ENCODE results near the gene TBX6.
"Not testable (repeated sequence)": the region's sequence is repeated elsewhere in the genome, so short reads cannot be mapped to it uniquely, and the experiment has no call there.

The TBX6 gene, protein sequence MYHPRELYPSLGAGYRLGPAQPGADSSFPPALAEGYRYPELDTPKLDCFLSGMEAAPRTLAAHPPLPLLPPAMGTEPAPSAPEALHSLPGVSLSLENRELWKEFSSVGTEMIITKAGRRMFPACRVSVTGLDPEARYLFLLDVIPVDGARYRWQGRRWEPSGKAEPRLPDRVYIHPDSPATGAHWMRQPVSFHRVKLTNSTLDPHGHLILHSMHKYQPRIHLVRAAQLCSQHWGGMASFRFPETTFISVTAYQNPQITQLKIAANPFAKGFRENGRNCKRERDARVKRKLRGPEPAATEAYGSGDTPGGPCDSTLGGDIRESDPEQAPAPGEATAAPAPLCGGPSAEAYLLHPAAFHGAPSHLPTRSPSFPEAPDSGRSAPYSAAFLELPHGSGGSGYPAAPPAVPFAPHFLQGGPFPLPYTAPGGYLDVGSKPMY

DNA sequence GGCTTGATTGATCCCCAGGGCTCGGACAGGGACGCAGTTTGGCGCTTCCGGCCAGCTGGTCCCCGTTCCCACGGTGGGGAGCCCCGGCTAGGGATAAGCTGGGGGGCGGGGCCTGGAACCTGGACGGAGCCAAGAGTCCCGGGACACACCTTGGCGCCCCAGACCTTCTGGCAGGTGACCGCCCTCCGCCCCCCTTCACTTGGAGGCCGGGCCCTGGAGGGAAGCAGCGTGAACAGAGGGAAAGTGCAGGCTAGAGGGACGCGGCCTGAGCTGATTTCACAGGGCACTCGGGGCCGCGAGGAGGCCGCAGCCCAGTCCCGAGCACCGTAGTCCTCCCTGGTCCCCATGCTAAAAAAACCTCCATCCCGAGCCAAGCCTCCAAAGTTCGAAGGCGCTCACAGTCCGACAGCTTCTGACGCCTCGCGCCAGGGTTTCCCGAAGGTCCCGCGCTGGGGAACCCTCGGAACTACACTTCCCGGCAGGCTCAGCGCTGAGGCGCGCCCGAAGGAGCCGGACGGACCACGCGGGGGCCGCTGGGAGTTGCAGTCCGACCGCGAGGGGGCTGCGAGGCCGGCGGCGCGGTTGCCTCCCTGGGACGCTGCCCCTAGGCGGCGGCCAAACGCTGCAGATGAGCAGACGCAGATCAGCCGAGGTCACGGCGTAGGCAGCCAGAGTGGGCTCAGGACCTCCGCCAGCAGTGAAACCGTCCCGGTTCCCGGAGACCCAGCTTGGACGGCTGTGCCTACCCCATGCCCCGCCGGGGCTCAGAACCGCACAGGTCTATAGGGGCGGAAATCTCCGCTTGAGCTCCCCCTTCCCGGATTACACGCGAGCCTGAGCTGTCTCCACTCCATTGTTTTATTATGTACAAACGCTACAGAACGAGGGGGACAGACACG lies at the start of gene TBX6:
TBX6 (minus strand) TSS at position 451 of the 899 bp plus-strand sequence. CDS start 731 bp downstream, outside the sequence.
- DNase-seq (ENCODE audit: low read depth): no peak

DNA sequence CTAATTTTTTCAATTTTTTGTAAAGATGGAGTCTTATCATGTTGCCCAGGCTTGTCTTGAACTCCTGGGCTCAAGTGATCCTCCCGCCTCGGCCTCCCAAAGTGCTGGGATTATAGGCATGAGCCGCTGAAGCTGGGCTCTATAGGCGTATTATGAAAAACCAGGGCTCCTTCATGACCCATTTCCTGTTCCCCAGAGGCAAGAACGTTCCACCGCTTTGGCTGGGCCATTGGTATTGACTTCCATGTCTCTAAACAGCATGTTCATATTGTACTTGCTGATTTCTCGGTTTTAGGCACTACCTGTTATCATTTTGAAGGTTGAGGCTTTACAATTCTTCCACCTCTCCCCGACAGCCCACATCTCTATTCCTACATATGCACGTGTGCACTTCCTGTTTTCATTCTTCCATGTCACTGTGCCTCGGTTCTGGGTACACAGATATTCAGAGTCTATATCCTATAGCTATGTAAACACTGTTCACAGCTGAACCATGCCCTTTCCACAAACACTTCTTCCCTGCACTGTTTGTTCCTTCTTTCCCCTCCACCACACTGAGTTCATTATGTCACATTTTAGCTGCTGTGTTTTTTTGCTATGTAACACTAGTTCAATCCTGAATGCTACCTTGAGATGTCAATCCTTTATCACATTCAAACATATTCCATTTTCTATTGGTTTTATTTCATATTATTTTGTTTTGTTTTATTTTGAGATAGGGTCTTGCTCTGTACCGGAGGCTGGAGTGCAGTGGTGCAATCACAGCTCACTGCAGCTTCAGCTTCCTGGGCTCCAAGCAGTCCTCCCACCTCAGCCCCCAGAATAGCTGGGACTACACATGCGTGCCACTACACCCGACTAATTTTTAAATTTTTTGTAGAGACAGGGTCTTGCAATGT lies 48.1 kb upstream of the TBX6 start:
- no peak for DNase-seq (ENCODE audit: low read depth)

- no peak for DNase-seq (ENCODE audit: low read depth)
Observed at GRCh38 chr16:30137897-30138296, 46.2 kb upstream of the TBX6 start.

- DNase-seq (ENCODE audit: low read depth): no peak
Observed at GRCh38 chr16:30136971-30137605, 45.4 kb upstream of the TBX6 start.

DNA sequence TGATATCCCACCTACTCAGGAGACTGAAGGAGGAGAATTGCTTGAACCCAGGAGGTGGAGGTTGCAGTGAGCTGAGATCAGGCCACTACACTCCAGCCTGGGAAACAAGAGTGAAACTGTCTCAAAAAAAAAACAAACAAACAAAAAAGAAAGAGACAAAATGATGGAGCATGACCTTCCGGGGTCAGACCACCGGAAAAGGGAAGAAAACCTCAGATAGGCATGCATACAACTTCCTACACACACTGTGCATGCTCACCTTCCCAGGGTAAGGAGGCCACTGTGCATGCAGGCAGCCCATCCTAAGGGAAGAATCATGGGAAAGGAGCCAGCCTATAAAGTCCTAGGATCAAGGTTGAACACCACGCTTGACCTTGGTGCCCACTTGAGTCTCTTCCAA lies 40.9 kb upstream of the TBX6 start:
- no peak for DNase-seq (ENCODE audit: low read depth)

- DNase-seq (ENCODE audit: low read depth): no peak
Observed at GRCh38 chr16:30131869-30132475, 40.2 kb upstream of the TBX6 start.

GRCh38 chr16:30127993-30128392 lies 36.3 kb upstream of the TBX6 start:
- no peak for DNase-seq (ENCODE audit: low read depth)

DNA sequence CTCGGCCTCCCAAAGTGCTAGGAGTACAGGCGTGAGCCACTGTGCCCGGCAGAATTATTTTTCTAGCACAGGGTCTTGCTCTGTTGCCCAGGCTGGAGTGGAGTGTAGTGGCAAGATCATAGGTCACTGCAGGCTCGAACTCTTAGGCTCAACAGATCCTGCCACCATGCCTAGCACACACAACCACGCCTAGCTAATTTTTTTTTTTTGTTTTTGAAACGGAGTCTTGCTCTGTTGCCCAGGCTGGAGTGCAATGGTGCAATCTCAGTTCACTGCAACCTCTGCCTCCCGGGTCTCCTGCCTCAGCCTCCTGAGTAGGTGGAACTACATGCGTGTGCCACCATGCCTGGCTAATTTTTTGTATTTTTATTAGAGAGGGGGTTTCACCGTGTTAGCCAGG lies 34.0 kb upstream of the TBX6 start:
- not testable (repeated sequence) for DNase-seq (ENCODE audit: low read depth)

- no peak for DNase-seq (ENCODE audit: low read depth)
Observed at GRCh38 chr16:30124985-30125379, 33.3 kb upstream of the TBX6 start.

DNA sequence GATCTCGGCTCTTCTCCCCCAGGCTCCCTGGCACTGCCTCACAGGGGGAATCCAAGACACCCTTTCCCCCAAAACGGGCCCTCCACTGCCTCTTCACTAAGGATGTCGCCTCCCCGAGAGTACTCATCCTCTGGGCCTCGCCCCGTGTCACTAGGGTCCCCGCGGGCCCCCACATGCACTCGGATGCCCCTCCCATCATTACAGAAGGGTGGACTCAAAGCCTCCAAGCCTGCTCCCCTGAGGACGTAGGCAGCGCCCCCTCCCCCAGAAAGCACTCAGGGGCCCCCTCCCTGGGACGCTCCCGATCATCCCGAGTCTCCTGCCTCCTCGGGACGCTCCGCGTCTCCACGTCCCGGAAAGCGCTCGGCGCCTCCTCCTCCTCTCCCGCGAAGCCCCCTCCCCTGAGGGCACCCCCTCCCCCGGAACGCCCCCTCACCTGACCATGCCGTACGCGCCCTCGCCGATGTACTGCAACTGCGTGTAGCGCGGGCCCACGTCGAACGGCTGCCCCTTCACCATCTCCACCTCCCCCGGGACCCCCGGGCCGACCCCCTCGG lies 31.0 kb upstream of the TBX6 start:
- no peak for DNase-seq (ENCODE audit: low read depth)

GRCh38 chr16:30121741-30122571 lies 30.2 kb upstream of the TBX6 start:
- DNase-seq (ENCODE audit: low read depth): no peak

GRCh38 chr16:30120340-30121105 lies 28.8 kb upstream of the TBX6 start:
- DNase-seq (ENCODE audit: low read depth): no peak

GRCh38 chr16:30119428-30119827 lies 27.7 kb upstream of the TBX6 start:
- no peak for DNase-seq (ENCODE audit: low read depth)

GRCh38 chr16:30117768-30118167 lies 26.0 kb upstream of the TBX6 start:
- no peak for DNase-seq (ENCODE audit: low read depth)

DNA sequence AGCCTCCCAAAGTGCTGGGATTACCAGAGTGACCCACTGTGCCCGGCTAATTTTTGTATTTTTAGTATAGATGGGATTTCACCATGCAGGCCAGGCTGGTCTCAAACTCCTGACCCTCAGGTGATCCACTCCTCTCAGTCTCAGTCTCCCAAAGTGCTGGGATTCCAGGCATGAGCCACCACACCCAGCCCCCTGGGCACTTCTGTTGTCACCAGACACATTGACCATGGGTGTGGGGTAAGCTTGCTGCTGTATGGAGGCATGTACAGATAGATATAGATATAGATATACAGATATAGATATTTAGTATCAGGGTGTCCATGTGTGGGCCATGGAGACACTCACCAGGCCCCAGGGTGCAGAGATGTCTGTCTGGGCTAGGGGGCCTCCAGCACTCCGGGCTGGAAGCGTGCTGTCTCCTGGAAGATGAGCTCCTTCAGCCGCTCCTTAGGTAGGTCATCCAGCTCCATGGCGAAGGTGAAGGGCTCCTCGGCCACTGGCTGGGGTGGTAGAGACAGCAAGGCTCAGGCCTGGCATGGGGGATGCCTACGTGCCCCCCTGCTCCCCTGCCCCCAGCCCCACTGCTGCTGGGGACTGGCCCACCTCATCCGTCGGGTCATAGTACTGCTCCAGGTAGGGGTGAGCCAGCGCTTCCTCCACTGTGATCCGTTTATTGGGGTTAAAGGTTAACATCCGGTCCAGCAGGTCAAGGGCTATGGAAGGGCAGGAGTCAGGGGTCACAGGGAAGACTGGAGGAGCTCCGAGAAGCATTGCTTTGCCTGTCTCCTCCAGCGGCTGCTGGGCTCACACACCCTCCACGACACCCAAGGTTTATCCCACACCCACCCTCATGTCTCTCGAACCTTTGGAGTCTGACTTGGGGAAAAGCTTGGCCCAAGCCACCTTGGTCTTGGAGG lies 24.8 kb upstream of the TBX6 start:
- DNase-seq (ENCODE audit: low read depth): no peak

GRCh38 chr16:30115238-30115637 lies 23.5 kb upstream of the TBX6 start:
- no peak for DNase-seq (ENCODE audit: low read depth)

- not testable (repeated sequence) for DNase-seq (ENCODE audit: low read depth)
Observed at GRCh38 chr16:30114833-30115232, 23.1 kb upstream of the TBX6 start.

- no peak for DNase-seq (ENCODE audit: low read depth)
Observed at GRCh38 chr16:30114411-30114810, 22.7 kb upstream of the TBX6 start.

All from non-pigmented ciliary epithelial cell (primary cell).